SJCRH30 (cell line): ENCODE results near the gene ARL11. TPM values are rescaled to one million over a fixed set of nuclear protein-coding genes. Genes with fewer than 3 reads are reported as not detected.

Source experiments
- DNase-seq, 2 experiments: peaks; one replicate each; pipeline ENCODE4 v3.0.0-alpha.2; 2015 to 2020
- H3K27ac ChIP-seq: fragments of 250-450 bp; sonication (Bioruptor Pico); 2 replicates; pipeline ENCODE4 v1.5.1; 2020; ENCODE audit warnings: mild to moderate bottlenecking, moderate library complexity
- H3K27me3 ChIP-seq: fragments of 250-450 bp; sonication (Bioruptor Pico); 2 replicates; pipeline ENCODE4 v1.5.1; 2020; ENCODE audit warnings: mild to moderate bottlenecking, moderate library complexity
- H3K36me3 ChIP-seq: fragments of 250-450 bp; sonication (Bioruptor Pico); 2 replicates; pipeline ENCODE4 v1.5.1; 2020; ENCODE audit warnings: mild to moderate bottlenecking, moderate library complexity
- H3K4me1 ChIP-seq: fragments of 250-450 bp; sonication (Bioruptor Pico); 2 replicates; pipeline ENCODE4 v1.5.1; 2020; ENCODE audit warnings: mild to moderate bottlenecking, moderate library complexity
- H3K4me3 ChIP-seq: fragments of 250-450 bp; sonication (Bioruptor Pico); 2 replicates; pipeline ENCODE4 v1.5.1; 2020; ENCODE audit warnings: mild to moderate bottlenecking, moderate library complexity
- H3K9me3 ChIP-seq: fragments of 250-450 bp; sonication (Bioruptor Pico); replicated peaks from 2 replicates; pipeline ENCODE4 v1.5.1; 2020; ENCODE audit warnings: mild to moderate bottlenecking, moderate library complexity
- total RNA-seq: library from RNA; depleted of rRNA; stranded (reverse); fragments of >200 nt; shearing (Covaris generic); gene quantifications from 2 replicates; pipeline ENCODE4 v1.2.3, GENCODE V29; 2014

ARL11 gene
- total RNA-seq, 1 experiment from 2014 or later: not detected

GRCh38 chr13:49651570-49652354 lies 23.5 kb downstream of the ARL11 start:
- H3K4me1 ChIP-seq: peaks cover 6% of the 10 kb centered on the region
- no peak overlapping the region for H3K27ac ChIP-seq
- DNase-seq: no peak
- no peak overlapping the region for H3K4me3 ChIP-seq
- no peaks in the 10 kb centered on the region for H3K27me3 ChIP-seq
- no peaks in the 10 kb centered on the region for H3K9me3 ChIP-seq
- no peaks in the 10 kb centered on the region for H3K36me3 ChIP-seq

DNA sequence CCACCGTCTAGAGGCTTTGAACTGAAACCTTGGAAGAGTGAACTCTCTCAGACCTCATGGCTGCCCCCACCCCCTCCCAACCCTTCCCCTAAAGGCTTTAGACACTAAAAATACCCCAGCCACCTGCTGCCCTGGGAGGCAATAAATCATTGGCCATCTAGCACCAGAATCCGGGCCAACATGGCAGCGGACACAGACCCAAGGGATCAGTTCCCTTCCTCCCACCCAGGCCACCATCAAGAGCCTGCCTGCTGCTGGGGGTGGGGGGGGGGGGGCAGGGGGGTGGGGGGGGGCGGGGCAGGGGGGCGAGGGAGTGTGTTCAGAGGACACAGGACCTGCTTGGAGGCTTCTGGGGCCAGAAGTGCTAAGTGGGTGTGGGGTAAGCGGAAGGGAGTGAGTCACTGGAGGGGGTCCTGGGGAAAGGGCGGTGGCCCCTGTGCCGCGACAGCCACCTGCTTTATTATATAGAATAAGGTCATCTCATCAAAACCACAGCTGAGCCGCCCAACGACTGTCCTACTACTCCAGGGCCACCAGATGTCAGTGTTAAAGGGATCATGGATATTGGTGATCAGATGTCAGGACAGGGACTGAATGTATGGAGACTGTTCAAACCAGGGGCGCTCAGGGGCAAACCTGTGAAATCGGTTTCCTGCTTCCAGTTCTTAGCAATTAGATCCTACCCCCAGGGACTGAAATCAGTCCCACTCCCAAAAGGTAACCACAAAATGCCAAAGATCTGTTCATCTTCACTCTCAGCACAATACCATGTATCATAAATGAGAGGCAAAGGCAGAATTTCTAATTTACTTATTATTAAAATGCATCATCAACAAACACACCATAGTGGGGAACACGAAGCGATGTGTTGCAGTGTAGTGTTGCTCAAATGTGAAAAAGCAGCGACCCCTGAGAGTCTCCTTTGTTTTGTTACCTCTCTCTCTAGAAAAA lies 24.3 kb downstream of the ARL11 start:
- H3K27ac ChIP-seq: no peak overlapping the region
- no peak overlapping the region for H3K4me3 ChIP-seq

DNA sequence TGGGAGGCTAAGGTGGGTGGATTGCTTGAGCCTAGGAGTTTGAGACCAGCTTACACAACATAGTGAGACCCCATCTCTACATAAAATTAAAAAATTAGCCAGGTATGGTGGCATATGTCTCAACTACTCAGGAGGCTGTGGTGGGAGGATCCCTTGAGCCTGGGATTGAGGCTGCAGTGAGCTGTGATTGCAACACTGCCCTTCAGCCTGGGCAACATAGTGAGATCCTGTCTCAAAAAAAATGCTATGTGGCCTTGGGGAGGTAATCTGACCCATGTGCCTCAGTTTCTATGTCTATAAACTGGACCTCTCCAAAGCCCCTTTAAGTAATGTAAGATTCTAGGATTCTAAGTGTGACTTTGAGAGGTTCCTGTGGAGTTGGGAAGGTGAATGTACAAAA lies 25.2 kb downstream of the ARL11 start:
- Histone ChIP-seq H3K36me3 (no peaks in the 10 kb centered on the region), H3K27me3 (no peaks in the 10 kb centered on the region), H3K4me1 (peaks cover 6% of the 10 kb centered on the region), H3K27ac (no peak overlapping the region), H3K4me3 (no peak overlapping the region), H3K9me3 (no peaks in the 10 kb centered on the region)
- DNase-seq: no peak

More for the DNA sequence above, 24.3 kb downstream of the ARL11 start:
- Histone ChIP-seq H3K4me1 (peaks cover 6% of the 10 kb centered on the region), H3K36me3 (no peaks in the 10 kb centered on the region), H3K9me3 (no peaks in the 10 kb centered on the region), H3K27me3 (no peaks in the 10 kb centered on the region)
- peak; percentile 55 to 78 for DNase-seq

DNA sequence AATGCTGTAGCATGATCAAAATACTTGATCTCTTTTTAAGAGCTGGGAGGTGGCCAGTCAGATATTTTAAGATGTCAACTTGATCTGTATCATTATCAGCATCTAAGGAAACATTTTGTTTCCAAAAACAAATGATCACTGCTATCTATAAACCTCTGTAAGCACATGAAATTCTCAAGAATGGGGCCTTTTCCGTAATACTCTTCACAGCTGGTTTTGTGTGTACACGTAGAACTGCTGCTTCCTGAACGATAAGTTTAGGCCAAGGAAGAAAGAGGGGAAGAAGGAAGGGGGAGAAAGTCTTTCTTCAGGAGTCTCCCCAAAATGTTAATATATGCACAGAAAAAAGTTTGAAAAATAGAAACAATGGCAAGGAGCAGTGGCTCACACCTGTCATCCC lies 25.7 kb downstream of the ARL11 start:
- Histone ChIP-seq H3K36me3 (no peaks in the 10 kb centered on the region), H3K27ac (no peak overlapping the region), H3K27me3 (no peaks in the 10 kb centered on the region), H3K4me3 (no peak overlapping the region), H3K9me3 (no peaks in the 10 kb centered on the region), H3K4me1 (peaks cover 6% of the 10 kb centered on the region)
- no peak for DNase-seq

DNA sequence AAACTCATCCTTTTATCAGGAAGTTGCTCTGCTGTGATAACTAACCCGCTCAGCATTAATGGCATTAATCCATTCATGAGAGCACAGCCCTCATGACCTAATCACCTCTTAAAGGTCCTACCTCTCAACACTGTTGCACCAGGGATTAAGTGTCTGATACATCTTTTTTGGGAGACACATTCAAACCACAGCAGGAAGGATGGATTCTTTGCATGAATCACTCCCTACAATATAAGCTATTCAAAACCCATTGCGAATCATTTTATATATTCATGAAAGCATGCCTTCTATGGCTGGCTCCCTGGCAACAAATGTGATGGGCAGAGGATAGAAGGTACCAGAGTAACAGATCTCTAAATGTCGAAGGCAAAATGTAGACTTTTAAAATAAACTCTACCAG lies 27.6 kb downstream of the ARL11 start:
- DNase-seq: no peak
- Histone ChIP-seq H3K27me3 (no peaks in the 10 kb centered on the region), H3K4me3 (no peak overlapping the region), H3K4me1 (peaks cover 6% of the 10 kb centered on the region), H3K27ac (no peak overlapping the region), H3K36me3 (peaks cover 7% of the 10 kb centered on the region; the same call in 1 of the 2 replicates), H3K9me3 (no peaks in the 10 kb centered on the region)

GRCh38 chr13:49657241-49657641 lies 28.9 kb downstream of the ARL11 start:
- Histone ChIP-seq H3K4me1 (peaks cover 6% of the 10 kb centered on the region), H3K27ac (no peak overlapping the region), H3K9me3 (no peaks in the 10 kb centered on the region), H3K36me3 (peaks cover 13% of the 10 kb centered on the region), H3K27me3 (no peaks in the 10 kb centered on the region), H3K4me3 (no peak overlapping the region)
- DNase-seq: no peak

- H3K4me3 ChIP-seq: no peak overlapping the region
- H3K27ac ChIP-seq: no peak overlapping the region
- peaks cover 21% of the 10 kb centered on the region for H3K36me3 ChIP-seq
- H3K4me1 ChIP-seq: no peaks in the 10 kb centered on the region
- no peaks in the 10 kb centered on the region for H3K9me3 ChIP-seq
- no peaks in the 10 kb centered on the region for H3K27me3 ChIP-seq
- DNase-seq: no peak
These were observed 36.3 kb downstream of the ARL11 start for GRCh38 chr13:49664606-49665005.

DNA sequence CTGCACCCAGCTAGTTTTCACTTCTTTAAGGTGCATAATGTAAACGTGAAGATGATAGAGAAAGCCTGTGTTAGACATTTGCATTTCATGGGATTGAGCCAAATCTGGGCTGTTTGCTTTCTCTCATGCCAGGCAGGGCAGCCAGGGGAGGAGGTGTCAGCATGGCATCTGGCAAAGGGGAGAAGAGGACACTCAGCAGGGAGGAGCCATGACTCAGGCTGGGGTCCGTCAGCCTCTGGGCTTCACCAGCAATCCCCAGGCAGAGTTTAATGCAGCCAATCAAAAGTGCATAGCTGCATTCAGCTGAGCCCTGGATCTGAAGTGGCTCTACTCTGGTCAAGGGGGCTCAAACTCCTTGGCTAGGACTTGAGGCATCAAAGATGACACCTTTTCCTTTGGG lies 39.5 kb downstream of the ARL11 start:
- H3K27me3 ChIP-seq: no peaks in the 10 kb centered on the region
- H3K36me3 ChIP-seq: peaks cover 8% of the 10 kb centered on the region; the same call in 1 of the 2 replicates
- H3K4me3 ChIP-seq: no peak overlapping the region
- H3K27ac ChIP-seq: no peak overlapping the region
- H3K4me1 ChIP-seq: no peaks in the 10 kb centered on the region
- no peaks in the 10 kb centered on the region for H3K9me3 ChIP-seq
- DNase-seq: no peak

GRCh38 chr13:49669735-49670309 lies 41.5 kb downstream of the ARL11 start:
- no peak overlapping the region for H3K4me3 ChIP-seq

DNA sequence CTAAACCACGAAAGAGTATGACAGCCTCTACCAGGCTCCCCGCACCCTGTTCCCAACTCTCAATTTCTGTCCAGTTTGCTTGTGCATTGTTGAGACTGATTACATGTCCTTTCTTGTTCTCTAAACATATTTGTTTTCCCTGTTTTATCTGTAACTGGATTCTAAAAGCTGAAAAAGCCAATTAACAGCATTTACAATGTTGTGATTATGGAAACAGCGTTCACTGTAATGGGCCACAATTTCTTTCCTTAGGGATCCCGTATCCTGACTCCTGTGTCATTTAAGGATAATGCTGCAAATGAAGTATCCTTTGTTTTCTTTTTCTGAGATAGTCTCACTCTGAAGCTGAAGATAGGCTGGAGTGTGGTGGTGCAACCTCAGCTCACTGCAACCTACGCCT lies 42.5 kb downstream of the ARL11 start:
- Histone ChIP-seq H3K4me1 (no peaks in the 10 kb centered on the region), H3K36me3 (peaks cover 13% of the 10 kb centered on the region; the same call in 1 of the 2 replicates), H3K27ac (no peak overlapping the region)

More at GRCh38 chr13:49669735-49670309, 41.5 kb downstream of the ARL11 start:
- DNase-seq: peak; percentile 62 to 84
- Histone ChIP-seq H3K27me3 (no peaks in the 10 kb centered on the region), H3K27ac (no peak overlapping the region), H3K9me3 (no peaks in the 10 kb centered on the region), H3K4me1 (no peaks in the 10 kb centered on the region), H3K36me3 (peaks cover 10% of the 10 kb centered on the region; the same call in 1 of the 2 replicates)

DNA sequence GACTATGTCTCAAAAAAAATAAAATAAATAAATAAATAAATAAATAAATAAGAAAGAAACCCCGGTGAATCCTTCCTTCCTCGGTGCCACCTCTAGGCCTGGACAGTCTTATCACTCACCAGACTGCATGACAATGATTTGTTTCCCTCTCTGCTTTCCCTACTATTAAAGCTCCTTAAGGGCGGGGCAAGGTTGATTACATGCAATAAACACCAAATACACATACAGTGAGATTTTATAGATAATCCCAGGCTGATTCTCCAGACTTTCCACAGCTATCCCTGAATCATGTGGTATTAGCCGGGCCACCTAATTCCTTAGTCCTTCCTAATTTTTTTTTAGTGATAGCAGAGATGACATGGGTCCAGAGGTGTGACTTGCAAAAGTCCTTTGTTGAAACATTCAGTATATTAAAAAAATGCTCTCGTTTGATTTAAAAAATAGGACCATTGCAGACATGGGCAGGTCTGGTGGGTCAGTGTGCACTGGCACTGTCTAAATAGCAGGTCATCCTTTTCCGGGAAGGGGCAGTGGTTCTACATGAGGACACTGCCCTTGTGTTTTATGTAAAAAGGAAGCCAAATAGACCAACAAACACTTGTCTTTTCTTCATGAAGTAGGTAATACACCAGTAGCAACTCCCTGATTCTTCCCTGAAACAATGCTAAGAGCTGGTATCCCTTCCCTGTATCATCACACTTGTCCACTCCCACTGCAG lies 48.4 kb downstream of the ARL11 start:
- H3K4me1 ChIP-seq: no peaks in the 10 kb centered on the region; the same call in 1 of the 2 replicates
- no peak overlapping the region for H3K4me3 ChIP-seq
- H3K27ac ChIP-seq: no peak overlapping the region
- no peaks in the 10 kb centered on the region for H3K27me3 ChIP-seq
- DNase-seq: no peak
- peaks cover 14% of the 10 kb centered on the region; the same call in 1 of the 2 replicates for H3K36me3 ChIP-seq
- no peaks in the 10 kb centered on the region for H3K9me3 ChIP-seq

More for the DNA sequence above, 42.5 kb downstream of the ARL11 start:
- no peak for DNase-seq
- H3K9me3 ChIP-seq: no peaks in the 10 kb centered on the region
- H3K27me3 ChIP-seq: no peaks in the 10 kb centered on the region
- H3K4me3 ChIP-seq: no peak overlapping the region

DNA sequence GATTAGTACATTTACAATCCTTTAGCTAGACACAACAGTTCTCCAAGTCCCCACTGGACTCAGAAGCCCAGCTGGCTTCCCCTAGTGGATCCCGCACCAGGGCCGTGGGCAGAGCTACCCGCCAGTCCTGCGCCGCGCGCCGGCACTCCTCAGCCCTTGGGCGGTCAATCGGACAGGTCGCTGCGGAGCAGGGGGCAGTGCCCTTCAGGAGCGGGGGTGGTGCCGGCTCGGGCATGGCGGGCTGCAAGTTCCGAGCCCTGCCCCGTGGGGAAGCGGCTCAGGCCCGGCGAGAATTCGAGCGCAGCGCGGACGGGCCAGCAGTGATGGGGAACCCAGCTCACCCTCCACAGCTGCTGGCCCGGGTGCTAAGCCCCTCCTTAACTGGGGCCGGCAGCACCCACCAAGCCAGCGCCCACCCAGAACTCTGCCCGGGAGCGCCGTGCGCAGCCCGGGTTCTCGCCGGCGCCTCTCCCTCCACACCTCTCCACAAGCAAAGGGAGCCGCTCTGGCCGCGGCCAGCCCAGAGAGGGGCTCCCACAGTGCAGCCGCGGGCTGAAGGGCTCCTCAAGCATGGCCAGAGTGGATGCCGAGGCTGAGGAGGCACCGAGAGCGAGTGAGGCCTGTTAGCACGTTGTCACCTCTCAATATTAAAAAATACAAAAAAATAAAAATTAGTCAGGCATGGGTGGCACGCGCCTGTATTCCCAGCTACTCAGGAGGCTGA lies 50.0 kb downstream of the ARL11 start:
- Histone ChIP-seq H3K4me3 (no peak overlapping the region), H3K27me3 (no peaks in the 10 kb centered on the region), H3K27ac (no peak overlapping the region), H3K9me3 (no peaks in the 10 kb centered on the region), H3K4me1 (no peaks in the 10 kb centered on the region; the same call in 1 of the 2 replicates), H3K36me3 (peaks cover 12% of the 10 kb centered on the region; the same call in 1 of the 2 replicates)
- DNase-seq: no peak

DNA sequence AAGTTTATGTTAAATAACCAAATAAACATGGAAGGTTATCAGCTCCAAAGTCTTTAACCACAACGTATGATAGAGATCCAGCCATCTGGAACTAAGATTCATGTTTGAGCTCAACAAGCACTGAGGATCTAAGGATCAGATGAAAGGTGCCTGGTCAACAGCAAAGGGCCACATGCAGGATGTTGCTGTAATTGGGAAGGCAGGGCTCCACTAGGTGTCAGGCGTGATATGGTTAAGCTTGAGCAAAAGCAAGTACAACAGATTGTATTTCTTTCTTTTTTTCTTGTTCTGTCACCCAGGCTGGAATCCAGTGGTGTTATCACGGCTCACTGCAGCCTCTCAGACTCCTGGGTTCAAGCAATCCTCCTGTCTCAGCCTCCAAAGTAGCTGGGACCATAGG lies 50.9 kb downstream of the ARL11 start:
- Histone ChIP-seq H3K27me3 (no peaks in the 10 kb centered on the region), H3K4me3 (no peak overlapping the region), H3K36me3 (peaks cover 12% of the 10 kb centered on the region; the same call in 1 of the 2 replicates), H3K4me1 (no peaks in the 10 kb centered on the region; the same call in 1 of the 2 replicates), H3K9me3 (no peaks in the 10 kb centered on the region), H3K27ac (no peak overlapping the region)
- no peak for DNase-seq
